Measurements from ENCODE around the gene SLC17A2. TPM values are rescaled to one million over a fixed set of nuclear protein-coding genes. Genes with fewer than 3 reads are reported as not detected.

SLC17A2 gene
- total RNA-seq, 1 donor from 2014 or later = not detected

DNA sequence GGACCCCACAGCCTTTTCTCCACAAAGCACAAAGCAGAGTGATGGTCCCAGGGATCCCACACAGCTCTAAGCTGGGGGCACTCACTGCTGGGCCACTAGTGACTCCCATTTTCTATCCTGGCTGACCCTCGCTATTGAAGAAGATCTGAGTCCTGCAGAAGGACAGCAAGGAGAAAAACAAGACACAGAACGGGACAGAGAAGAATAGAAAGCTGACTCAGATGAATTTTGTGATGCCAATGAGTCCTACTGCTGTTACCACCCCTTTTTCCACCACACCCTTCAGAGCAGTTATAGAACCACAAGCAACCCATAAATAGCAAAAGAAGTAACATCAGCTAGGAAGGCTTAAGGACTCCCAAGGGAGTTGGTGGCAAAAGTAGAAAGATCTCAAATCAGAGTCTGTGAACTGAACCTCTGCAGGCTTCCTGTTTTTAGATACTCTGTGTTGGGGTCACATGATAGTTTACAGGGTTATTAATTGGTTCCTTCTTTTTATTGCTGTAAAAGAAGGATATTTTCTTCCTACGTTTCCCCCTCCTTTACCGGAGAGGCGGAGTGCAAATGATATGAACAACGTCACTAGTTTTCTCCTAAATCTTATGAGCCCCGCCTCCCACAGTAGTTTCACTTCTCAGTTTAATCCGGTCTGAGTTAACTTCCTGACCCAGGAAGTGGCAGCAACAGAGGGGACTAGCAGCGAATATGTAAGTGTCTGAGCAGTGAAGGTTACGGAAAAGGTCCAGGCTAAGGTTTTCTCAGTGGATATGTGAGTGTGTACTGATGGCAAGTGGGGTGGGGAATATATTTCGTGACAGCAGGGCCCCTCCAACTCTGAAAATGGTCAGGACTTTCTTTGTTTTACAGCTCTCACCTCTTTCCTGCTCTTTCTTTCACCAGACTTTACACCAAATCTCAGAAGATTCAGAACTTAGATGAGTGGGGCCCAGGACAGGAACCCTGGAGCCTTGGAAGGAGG is 31.9 kb upstream of the SLC17A2 start, which contains the start of gene TRIM38:
TRIM38 (plus strand) TSS at position 654 of the 979 bp plus-strand sequence. CDS start 3,721 bp downstream, outside the sequence.
- peaks cover 28% of the 10 kb centered on the region for H3K9me3 Mint-ChIP-seq
- peak in 1 of 2 experiments; percentile 41 for DNase-seq (ENCODE audit: low spot score in 2 of 2, unreplicated experiment in 2 of 2)
- peak within 1 kb of the TSS; percentile 99 for H3K27ac Mint-ChIP-seq
- H3K36me3 Mint-ChIP-seq = peaks cover 17% of the 10 kb centered on the region
- peak within 1 kb of the TSS; percentile 87 for H3K4me3 Mint-ChIP-seq
- H3K4me1 Mint-ChIP-seq = peaks cover 35% of the 10 kb centered on the region
- no peaks in the 10 kb centered on the region for H3K27me3 Mint-ChIP-seq (ENCODE audit: low read depth)
- TF ChIP-seq, protein P1, sequence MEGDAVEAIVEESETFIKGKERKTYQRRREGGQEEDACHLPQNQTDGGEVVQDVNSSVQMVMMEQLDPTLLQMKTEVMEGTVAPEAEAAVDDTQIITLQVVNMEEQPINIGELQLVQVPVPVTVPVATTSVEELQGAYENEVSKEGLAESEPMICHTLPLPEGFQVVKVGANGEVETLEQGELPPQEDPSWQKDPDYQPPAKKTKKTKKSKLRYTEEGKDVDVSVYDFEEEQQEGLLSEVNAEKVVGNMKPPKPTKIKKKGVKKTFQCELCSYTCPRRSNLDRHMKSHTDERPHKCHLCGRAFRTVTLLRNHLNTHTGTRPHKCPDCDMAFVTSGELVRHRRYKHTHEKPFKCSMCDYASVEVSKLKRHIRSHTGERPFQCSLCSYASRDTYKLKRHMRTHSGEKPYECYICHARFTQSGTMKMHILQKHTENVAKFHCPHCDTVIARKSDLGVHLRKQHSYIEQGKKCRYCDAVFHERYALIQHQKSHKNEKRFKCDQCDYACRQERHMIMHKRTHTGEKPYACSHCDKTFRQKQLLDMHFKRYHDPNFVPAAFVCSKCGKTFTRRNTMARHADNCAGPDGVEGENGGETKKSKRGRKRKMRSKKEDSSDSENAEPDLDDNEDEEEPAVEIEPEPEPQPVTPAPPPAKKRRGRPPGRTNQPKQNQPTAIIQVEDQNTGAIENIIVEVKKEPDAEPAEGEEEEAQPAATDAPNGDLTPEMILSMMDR (IDR thresholded peaks at IDR 0.05; ENCODE audit: unreplicated experiment) = no peak

DNA sequence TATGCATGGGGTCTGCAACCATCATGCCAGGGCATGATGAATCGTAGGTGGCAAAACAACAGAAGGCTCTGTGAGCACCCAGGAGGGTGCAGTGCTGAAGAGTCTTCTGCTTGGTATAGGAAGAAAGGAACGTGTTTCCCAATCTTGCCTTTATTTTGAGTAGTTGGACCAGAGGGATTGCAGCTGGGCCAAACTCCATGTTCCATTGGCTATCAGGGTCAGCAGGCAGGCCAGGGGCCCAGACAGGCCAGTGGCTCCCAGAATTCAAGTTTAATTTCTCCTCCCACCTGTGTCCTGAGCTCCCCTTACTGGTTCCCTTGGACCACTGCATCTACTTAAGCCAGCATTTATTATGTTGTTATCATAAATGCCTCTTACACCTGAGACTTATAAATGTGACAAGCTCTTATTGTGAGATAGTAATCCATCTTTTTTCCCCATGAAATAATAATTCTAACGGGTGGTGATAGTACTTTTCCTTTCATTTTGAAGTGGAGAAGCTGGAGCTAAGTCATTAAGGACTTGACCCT is 31.2 kb upstream of the SLC17A2 start:
- no peak for DNase-seq (ENCODE audit: low spot score in 2 of 2, unreplicated experiment in 2 of 2)
- peak overlapping the region; percentile 99 for H3K27ac Mint-ChIP-seq
- peaks cover 28% of the 10 kb centered on the region for H3K9me3 Mint-ChIP-seq
- TF ChIP-seq, protein P1 (IDR thresholded peaks at IDR 0.05; ENCODE audit: unreplicated experiment) = no peak
- H3K4me1 Mint-ChIP-seq = peaks cover 36% of the 10 kb centered on the region
- H3K27me3 Mint-ChIP-seq (ENCODE audit: low read depth) = no peaks in the 10 kb centered on the region
- H3K36me3 Mint-ChIP-seq = peaks cover 11% of the 10 kb centered on the region
- peak overlapping the region; percentile 87 for H3K4me3 Mint-ChIP-seq

DNA sequence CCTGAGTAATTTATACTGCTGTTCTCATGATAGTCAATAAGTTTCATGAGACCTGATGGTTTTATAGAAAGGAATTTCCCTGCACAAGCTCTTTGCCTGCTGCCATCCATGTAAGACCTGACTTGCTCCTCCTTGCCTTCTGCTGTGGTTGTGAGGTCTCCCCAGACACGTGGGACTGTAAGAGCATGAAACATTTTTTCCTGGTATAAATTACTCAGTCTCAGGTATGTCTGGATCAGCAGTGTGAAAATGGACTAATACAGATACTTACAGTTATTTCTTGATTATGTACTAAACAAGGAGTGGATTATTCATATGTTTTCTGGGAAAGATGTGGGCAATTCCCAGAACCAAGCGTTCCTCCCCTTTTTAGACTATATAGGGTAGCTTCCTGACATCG is 30.2 kb upstream of the SLC17A2 start:
- Mint-ChIP-seq H3K27ac (no peak overlapping the region), H3K36me3 (peaks cover 4% of the 10 kb centered on the region), H3K27me3 (ENCODE audit: low read depth) (no peaks in the 10 kb centered on the region), H3K4me3 (no peak overlapping the region), H3K4me1 (peaks cover 36% of the 10 kb centered on the region), H3K9me3 (peaks cover 28% of the 10 kb centered on the region)
- TF ChIP-seq, protein P1 (IDR thresholded peaks at IDR 0.05; ENCODE audit: unreplicated experiment) = no peak
- no peak for DNase-seq (ENCODE audit: low spot score in 2 of 2, unreplicated experiment in 2 of 2)

DNA sequence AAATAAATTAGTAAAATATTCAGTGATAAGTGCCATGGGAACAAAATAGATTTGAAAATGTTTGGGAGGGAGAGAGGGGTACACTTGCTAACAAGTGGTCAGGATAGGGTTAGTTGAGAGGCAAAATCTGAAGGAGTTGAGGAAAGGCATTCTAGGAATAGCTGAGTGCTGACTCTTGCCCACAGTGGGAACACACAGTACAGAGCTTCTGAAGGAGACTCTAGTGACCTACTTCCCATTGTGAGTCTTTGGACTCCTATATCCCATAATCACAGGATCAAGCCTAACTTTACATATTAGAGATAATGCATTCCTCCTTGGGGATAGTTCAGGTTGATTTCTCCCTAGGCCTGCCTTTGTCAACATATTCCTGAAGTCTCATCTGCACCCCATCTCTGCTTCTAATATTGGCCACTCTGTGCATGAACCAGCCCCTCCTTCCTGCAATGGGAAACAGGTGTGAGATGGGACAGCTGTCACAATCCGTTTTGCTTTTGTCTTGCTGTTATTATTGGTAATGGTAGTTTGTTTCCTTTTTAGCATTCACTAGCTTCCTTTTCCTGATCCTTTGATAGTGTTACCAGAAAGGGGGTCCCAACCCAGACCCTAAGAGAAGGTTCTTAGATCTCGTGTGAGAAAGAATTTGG is 29.5 kb upstream of the SLC17A2 start:
- TF ChIP-seq, protein P1 (IDR thresholded peaks at IDR 0.05; ENCODE audit: unreplicated experiment) = no peak
- peaks cover 36% of the 10 kb centered on the region for H3K4me1 Mint-ChIP-seq
- H3K36me3 Mint-ChIP-seq = peaks cover 4% of the 10 kb centered on the region
- no peaks in the 10 kb centered on the region for H3K27me3 Mint-ChIP-seq (ENCODE audit: low read depth)
- no peak overlapping the region for H3K27ac Mint-ChIP-seq
- DNase-seq (ENCODE audit: low spot score in 2 of 2, unreplicated experiment in 2 of 2) = no peak
- H3K4me3 Mint-ChIP-seq = no peak overlapping the region
- H3K9me3 Mint-ChIP-seq = peaks cover 28% of the 10 kb centered on the region

DNA sequence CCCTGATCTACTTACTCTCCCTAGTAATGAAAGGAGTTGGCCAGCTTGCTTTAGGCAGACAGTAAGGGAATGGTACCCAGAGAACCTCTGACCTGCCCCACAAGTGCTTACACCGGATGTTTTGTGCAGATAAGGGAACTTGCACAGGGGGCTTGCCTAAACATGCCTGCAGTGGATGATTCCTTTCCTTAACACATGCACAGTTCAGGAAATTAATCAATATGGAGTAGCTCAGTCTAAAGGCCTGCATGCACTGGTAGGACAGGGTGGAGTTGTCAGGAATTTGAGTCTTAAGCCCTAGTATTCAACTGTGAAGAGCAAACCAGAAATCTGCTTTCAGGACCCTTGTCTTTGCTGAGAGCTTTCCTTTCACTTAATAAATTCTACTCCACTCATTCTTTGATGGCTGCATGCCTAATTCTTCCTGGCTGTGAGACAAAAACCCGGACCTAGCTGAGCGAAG is 28.2 kb upstream of the SLC17A2 start:
- Mint-ChIP-seq H3K27ac (no peak overlapping the region), H3K9me3 (peaks cover 28% of the 10 kb centered on the region), H3K4me1 (peaks cover 29% of the 10 kb centered on the region), H3K27me3 (ENCODE audit: low read depth) (no peaks in the 10 kb centered on the region), H3K4me3 (no peak overlapping the region), H3K36me3 (peaks cover 1% of the 10 kb centered on the region)
- TF ChIP-seq, protein P1 (IDR thresholded peaks at IDR 0.05; ENCODE audit: unreplicated experiment) = no peak
- no peak for DNase-seq (ENCODE audit: low spot score in 2 of 2, unreplicated experiment in 2 of 2)
